Measurements from ENCODE around the gene SLC2A11.
A peak's percentile ranks its signal among the peaks of the same experiment; 100 is the strongest.

GRCh38 chr22:23862103-23862502 is 4.4 kb downstream of the SLC2A11 start:
- TF ChIP-seq POLR2A (IDR thresholded peaks at IDR 0.05) (no peak), CTCF (IDR thresholded peaks at IDR 0.05) (peak in 1 of 2 donors; percentile 17), POLR2AphosphoS5 (IDR thresholded peaks at IDR 0.05) (no peak)

Data from suprapubic skin (tissue), 4 donors.